Measurements from ENCODE around the gene SPOCK1.

The SPOCK1 gene

DNA sequence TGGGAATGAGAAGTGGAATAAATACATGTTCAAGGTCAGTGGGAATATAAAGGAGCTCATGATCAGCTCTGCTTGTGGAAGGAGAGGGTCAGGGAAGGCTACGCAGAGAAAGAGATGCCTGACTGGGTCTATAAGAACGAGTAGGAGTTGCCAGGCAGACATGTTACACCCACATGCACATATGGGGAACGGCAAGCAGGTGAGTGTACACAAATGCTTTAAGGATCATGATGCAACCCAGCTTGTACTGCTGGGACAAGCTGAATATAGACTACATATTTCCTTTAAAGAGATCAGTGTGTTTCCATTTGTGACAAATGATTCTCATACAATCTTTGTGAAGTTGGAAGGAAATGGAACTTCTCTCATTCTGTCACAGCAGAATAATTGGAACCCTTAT lies 141.7 kb downstream of the SPOCK1 start:
- no peak for DNase-seq

DNA sequence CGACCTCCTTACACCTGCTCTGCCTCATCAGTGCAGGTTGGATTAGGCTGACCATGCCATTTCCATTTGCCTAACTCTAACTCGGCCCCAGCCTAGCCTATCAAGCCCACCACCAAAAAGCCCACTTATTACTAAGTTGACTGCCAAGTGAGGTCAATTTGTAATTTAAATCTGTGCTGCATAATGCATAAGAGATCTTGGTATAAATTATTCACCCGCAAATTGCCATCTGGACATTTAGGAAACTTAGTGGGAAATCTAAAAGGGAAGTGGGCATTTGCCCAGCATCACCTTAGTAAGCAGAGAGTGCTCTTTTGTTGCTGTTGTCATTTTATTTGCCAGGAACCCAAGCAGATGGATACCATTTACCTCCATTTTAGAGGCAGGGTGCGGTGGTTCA lies 143.0 kb downstream of the SPOCK1 start:
- DNase-seq: no peak

DNA sequence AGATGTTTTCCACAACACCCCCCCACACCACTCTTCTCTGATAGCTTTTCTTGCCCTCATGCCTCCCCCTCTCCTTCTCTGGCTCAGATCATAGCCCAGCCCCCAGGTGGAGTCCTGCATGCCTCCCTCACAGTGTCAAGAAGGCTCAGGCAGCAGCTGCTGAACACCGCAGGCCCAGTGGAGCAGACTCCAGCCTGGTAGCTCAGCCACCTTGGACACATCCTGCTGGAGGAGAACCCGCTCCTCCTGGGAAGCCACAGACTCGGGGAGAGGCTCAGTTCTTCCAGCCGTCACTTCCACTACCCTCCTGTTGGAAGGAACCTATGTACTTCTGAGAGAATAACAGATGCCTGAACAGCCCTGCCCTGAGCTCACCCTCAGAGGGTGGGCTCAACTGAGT lies 143.4 kb downstream of the SPOCK1 start:
- no peak for DNase-seq

DNA sequence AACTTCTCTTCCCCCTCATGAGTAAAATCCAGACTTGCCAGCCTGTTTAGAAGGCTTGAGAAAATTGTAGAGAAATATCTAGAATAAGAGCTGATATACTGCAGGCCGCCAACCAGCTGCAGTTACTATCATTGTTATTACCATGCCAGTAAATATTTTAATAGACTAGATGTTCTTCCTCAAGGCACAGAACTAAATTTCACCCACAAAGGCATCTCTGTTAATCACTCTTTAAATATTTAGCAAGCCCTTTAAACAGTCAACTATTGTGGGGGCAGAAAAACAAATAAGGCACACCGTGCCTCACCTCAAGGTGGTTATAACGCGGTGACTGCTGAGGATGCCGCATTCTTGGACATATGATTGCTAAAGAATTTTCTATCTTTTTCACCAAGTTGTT lies 147.0 kb downstream of the SPOCK1 start:
- DNase-seq: no peak

DNA sequence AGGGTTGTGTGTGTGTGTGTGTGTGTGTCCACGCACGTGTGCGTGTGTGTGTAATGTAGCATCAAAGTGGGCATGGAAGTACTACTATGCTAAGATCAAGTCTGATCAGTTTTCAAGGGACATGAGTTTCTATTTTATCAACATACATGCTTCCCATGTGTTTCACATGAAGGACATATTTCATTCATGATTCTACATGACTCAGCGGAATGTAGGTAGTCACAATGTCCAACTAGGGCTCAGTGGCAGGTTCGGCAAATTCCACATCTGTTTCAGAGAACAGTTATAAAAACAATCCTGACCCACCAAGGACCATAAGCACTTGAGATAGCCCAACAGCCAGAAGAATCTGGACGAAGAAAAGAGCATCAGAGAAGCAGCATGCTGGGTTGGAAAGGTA lies 148.3 kb downstream of the SPOCK1 start:
- DNase-seq: no peak

DNA sequence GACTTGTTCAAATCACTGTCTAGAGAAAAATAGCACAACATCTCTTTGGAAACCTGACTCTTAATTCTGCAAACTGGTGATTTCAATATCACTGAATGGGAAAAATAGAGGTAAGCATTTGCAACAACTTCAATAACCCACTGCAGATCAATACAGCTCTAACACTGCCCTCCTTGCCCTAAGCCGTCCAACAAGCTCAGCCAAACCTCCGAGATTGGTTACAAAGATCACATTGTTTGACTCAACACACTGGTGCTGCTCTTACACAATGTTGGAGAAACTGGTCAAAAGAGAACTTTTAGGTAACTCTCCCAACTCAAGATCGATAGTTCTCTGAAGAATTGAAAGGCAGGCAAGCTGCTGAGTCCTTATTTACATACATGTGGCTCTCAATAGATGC lies 150.4 kb downstream of the SPOCK1 start:
- no peak for DNase-seq

DNA sequence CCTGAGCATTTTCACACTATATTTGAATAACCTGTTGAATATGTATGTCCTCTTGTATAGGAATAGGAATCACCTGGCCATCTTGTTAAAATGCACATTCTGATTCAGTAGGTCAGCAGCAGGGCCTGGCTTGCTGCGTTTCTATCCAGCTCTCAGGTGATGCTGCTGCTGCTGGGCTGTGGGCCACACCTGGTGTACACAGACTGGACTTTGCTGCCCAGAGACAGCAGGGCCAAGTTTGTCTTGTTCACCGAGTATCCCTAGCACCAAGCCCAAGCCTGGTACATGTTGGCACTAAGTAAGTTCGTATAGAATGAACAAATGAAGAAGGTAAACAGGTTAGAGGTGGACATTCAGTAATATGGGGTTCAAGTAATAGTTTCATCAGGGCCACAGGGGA lies 151.3 kb downstream of the SPOCK1 start:
- no peak for DNase-seq

DNA sequence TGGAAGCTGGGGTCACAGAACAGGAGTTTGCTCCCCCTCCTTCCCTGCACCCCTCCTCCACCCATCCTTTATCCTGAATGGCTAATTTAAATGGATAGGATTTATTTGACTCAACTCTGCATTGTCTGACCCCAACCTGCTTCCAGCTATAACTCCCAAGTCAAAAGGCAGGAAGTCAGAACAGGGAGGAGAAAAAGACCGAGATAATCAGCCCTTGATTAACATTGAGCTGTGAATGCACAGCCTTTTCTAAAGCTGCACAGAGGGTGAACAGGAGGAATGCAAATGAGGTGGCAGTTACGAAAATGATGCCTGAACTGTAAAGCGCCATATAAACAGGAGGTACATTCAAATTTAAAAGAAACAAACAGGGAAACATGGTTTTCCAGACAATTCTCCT lies 152.8 kb downstream of the SPOCK1 start:
- DNase-seq: no peak

DNA sequence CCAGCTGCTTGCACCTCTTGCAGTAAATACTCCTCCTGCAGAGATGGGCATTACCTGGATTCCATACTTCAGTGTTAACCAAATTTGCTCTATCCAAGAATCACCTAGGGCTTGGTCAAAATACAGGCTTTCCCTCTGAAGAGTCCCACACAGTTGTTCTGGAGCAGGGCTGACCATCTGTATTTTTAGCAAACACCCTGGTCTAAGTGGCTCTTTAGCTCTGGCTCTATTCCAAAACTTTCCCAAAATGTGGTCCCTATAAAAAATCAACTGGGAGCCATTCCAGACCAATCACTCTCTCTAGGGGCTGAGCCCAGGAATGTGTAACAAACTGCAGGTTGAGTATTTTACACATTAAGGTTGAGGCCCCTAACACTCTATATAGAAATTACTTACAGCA lies 153.7 kb downstream of the SPOCK1 start:
- DNase-seq: no peak

DNA sequence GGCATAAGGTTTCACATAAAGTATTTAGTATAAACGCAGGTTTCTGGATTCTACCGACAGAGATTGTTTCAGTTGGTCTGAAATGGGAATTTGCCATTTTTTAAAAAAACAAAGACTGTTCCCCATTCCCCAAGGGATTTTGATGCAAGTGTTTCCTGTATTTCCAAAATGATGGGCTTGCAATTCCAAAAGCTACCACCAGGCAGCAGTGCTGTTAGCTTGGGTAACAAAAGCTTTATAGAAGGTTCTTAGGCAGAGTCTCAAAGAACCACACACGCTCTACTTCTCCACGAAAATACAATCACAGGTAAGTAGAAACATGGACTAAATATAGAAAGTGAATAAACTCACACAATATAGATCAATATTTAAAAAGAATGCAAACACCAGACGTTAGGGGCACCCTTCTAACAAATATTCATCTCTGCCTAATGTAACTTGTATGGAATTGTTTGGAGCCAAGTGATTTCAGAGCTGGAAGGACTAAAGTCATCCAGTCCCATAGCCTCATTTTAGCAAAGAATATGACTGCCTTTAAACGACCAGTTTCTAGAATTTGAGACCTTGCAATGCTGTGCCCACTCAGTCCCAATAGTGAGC lies 154.3 kb downstream of the SPOCK1 start:
- DNase-seq: peak in 1 of 2 experiments; percentile 20

DNA sequence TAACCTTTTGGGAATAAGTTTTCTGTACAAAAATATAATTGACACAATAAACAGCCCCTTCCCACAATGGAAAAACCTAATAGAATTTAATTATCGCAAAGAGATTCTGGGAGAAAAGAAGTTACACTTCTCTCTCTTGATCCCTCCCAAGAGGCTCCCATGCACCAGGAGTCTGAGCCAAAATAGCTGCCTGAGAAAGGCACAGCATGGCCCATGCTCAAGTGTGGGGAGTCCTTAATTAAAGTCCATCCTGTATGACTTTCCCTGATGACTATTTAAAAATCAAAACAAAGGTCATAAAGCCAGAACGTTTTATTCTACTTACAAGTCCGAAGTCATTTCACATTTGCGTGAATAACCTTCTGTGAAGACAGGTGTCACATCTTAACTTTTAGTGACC lies 155.1 kb downstream of the SPOCK1 start:
- DNase-seq: no peak

DNA sequence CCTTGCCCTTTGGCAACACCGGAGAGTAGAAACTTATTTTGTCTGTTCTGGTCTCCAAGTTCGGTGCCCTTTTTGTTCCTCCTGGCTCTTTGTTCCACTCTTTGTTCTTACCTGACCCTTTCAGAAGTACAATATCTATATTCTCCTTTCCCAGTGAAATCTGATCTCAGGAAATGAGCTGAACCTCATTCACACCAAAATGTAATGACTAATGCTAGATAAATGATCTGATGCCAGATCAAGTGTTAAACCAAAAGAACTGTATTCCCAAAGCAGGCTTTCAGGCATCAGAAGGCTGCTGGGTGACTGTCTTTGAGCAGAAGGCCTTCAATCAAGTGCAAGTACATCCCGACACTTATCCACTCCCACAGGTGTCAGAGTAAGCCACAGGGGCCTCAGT lies 156.4 kb downstream of the SPOCK1 start:
- DNase-seq: no peak

DNA sequence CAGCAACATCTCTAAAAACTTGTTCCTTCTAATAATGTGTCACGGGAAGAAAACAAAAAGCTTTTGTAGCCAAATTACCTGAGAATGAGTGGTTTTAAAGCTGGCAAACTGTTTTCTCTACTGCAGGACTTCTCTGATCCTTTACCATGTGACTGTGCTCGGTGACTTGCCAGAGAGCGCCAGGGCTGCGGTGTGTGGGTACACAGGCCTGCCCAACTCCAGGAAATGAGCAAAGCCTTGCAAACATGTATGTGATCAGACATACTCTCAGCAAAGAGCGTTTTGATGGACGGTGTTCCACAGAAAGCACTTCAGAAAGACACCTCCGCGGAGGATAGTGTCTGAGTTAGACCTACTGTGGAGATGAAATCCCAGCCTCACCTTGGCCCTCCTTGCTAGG lies 157.3 kb downstream of the SPOCK1 start:
- DNase-seq: no peak

DNA sequence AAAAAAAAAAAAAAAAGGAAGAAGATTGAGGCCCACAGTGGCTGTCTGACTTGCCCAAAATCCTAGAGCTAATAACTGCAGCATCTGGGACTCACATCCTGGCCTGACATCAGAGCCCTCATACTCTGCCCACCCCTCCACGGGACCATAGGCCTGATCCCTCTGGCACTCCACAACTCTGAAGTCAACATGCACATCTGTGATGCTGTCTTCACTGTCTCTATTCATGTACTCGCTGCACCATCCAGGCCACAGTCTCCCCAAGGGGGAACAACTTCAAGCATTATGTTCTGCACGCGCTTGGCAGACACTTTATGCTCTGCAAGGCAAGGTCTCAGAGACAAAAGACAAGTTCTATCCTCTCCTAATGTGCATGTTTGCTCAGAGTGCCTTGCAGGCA lies 158.2 kb downstream of the SPOCK1 start:
- no peak for DNase-seq

DNA sequence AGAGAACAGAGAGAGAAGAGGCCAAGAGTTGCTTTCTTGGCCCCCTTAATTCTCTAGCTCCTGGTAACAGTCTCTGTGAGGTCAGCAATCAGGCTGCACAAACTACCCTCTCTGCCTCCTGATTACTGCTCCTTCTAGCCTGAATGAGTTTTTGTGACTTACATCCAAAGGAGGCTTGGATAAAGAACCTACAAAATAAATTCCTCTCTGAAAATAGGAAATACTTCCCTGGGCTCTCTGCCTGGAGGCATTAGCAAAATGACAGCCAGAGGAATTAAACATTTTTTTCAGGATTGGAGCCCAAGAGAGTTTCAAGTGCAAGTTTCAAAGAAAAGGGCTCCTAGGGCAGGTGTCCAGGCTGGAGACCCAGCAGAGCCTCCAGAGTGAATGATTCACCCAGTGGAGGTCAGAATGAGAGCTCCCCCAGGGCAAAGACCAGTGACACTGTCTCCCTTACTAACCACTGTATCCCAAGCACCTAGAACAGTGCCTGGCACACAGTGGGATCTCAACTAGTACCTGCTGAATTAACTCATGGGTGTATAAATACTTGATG lies 162.5 kb downstream of the SPOCK1 start:
- DNase-seq: no peak

DNA sequence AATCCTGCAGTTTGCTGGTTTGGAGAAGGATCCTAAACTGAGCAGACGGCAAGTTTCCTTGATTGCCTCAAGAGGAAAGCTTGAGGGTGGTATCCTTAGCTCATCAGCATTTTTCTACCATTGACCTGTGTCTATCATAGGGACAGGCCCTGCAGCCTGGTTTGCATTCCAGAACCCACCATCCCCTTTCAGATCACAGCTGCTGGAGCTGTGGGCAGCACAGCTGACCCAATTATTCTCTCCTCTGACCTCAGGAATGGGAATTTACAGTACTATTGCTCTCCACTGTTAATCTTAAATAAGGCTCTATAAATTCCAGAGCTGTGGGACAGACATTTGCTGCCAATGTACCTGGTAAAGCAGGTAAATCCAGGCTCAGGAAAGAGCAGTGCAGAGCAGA lies 163.0 kb downstream of the SPOCK1 start:
- DNase-seq: no peak

DNA sequence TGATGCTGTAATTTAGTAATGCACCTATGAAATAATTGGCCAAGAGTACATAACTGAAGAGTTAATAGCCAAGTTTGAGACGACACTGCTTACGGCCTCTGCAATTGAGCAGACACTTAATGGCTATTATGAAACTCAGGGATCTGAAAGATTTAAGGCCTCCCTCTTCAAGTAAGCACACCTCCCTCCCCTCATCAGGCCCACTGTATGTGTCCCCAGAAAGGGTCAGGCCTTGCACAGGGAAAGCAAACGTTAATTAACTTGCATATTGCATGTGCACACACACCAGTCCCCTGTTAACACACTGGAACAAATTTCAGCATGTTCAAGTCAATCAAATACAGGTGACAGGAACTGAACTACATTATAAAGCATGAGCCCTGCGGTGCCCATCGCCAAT lies 163.6 kb downstream of the SPOCK1 start:
- no peak for DNase-seq

DNA sequence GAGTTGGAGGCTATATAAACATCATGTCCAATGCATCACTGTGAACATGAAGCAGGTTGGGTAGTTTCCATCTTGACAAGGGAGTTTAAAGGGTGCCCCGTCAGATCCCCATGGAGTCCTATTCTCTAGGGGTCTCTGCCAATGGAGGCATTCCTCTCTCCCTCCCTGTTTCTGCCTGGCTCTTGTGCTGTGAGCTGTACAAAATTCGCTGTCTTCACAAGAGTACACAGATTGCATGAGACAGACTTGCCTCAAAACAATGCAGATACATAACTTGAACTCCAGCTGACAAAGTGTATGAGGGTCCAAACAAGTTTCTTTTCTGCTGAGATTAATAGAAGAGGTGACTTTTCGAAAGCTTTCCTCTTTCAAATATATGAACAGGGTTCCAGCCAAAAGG lies 165.2 kb downstream of the SPOCK1 start:
- DNase-seq: no peak

DNA sequence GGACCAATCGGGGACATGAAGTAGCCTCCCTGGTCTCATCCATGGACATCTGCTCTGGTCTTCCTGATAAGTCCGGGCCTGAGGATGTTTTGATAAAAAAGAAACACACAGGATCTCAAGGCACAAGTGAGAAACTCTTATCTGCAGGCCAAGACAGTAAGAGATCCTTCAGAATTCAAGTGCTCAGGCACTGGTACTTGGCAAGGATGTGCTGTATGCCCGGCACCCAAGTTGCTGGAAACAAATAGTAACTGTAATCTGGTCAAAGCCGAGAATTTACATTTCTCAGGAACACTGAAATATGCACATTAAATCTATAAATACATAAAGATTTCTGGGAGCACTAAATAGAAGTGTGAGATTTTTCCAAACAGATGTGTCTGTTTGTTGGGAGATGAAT lies 165.7 kb downstream of the SPOCK1 start:
- DNase-seq: no peak

DNA sequence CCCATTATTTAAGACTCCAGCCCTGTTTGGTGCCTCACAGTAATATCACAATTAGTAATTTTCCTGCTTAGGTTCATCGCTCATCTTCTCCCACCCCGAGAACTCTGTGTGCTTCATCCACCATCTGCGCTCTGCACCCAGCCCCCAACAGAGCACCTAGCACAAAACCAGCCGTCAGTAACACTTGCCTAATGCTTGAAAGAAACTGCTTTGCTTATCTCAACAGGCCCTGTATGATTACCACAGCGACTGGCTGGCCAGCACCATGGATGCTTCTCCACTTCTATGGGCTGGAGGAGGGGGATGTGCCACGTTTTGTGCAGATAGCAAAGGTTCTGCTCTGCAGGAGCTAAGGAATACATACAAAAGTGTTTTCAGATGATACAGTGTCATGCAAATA lies 166.8 kb downstream of the SPOCK1 start:
- no peak for DNase-seq

DNA sequence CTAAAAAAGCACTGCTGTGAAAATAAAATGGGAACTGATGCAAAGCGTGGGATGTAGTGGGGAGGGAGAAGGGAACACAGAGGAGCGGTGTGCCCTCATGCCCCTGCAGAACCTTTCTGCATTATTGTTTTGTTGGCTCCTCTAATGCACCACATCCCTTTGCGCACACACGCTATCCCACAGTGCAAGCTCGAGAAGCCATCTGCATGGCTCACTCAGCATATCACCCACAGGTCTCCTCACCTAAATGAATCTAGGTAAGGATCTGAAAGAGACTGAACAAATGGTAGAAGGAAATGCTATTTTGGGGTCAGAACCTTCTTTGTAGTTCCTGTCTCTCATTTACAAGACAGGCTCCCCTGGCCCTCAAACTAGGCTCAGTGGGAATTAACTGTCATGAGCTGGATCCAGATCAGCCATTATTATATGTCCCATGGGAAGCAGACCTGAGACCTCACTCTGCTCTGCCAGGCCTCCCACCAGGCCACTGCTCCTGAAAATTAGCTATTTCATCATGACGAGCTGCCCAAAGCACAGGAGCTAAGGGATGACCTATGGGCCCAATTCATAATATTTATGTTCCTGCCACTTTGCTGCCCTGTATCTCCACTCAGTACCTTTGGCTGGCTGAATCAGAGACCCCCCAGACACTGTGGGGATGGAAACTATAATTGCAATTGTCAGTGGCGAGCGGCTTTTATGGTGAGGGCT lies 169.4 kb downstream of the SPOCK1 start:
- DNase-seq: no peak

DNA sequence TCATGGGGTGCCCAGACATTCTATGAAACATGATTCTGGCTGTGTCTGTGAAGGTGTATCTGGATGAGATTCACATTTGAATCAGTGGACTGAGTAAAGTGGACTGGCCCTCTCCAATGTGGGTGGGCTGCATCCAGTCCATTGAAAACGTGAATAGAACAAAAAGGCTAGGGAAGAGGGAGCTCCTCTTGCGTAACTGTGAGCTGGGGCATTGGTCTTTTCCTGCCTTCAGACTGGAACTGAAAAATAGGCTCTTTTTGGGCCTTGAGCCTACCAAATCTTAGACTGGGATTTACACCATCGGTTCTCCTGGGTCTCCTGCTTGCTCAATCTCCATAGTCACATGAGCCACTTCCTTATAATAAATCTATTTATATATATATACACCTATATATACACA lies 170.1 kb downstream of the SPOCK1 start:
- no peak for DNase-seq

DNA sequence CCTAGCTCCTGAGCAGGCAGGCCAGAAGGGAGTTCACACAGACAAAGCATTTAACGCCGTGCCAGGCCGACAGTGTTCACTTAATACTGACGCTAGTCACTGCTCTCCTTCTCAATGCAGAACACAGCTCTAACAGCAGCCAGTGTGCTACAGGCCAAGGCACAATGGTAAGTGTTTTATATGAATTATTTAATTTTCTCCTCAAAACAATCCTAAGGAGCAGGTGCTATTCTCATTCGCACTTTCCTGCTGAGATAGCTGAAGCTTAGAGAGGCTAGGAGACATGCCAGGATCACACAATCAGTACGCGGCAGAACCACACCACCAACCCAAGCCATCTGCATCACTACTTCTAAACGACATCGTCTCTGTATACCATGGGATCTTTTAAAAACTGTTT lies 170.7 kb downstream of the SPOCK1 start:
- DNase-seq: no peak

DNA sequence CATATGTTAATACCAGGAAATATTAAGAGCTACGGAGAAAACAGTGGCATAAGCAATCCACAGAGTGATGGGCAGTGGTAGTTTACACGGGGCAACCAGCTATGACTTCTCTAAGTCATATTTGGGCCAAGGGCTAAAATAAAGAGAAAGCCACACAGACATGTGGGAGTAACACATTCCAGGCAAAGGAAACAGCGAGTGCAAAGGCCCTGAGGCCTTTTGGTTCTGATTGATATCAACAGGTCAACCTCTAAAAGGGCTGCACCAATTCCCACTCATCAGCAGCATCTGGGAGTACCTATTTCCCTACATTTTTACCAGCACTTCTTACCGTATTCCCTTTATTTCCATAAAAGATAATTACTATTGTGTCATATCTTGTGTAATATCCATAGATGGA lies 173.4 kb downstream of the SPOCK1 start:
- DNase-seq: no peak

All from NCI-H1930 (cell line).